HG03280 (cell line): ENCODE data around the gene CKB.

Source experiments
- ATAC-seq: cut with Tn5 transposase; IDR thresholded peaks from one replicate; pipeline ENCODE4 v1.9.1; 2021; ENCODE audit warnings: mild to moderate bottlenecking, moderate library complexity; ENCODE audit not compliant: unreplicated experiment

CKB gene

GRCh38 chr14:103550451-103551337 lies 28.1 kb upstream of the CKB start:
- no peak for ATAC-seq

GRCh38 chr14:103549361-103550311 lies 27.0 kb upstream of the CKB start:
- ATAC-seq, result no peak

- ATAC-seq, result no peak
Measured at GRCh38 chr14:103548463-103549351, 26.1 kb upstream of the CKB start.

- no peak for ATAC-seq
Measured at GRCh38 chr14:103547941-103548462, 25.4 kb upstream of the CKB start.

GRCh38 chr14:103547455-103547940 lies 24.9 kb upstream of the CKB start:
- ATAC-seq, result no peak

GRCh38 chr14:103546652-103547454 lies 24.2 kb upstream of the CKB start:
- peak; percentile 50 for ATAC-seq

- ATAC-seq, result no peak
Measured at GRCh38 chr14:103545915-103546651, 23.5 kb upstream of the CKB start.

GRCh38 chr14:103545219-103545914 lies 22.7 kb upstream of the CKB start:
- no peak for ATAC-seq

GRCh38 chr14:103544388-103545218 lies 22.0 kb upstream of the CKB start:
- ATAC-seq, result no peak

- no peak for ATAC-seq
Measured at GRCh38 chr14:103543721-103544387, 21.2 kb upstream of the CKB start.

- ATAC-seq, result no peak
Measured at GRCh38 chr14:103543140-103543539, 20.5 kb upstream of the CKB start.

- no peak for ATAC-seq
Measured at GRCh38 chr14:103542605-103543088, 20.0 kb upstream of the CKB start.

GRCh38 chr14:103541709-103542604 lies 19.3 kb upstream of the CKB start:
- no peak for ATAC-seq

GRCh38 chr14:103540821-103541708 lies 18.4 kb upstream of the CKB start:
- ATAC-seq, result no peak
